ENCODE measurements around the gene CPSF3. TPM values are rescaled to one million over a fixed set of nuclear protein-coding genes. Genes with fewer than 3 reads are reported as not detected.

The CPSF3 gene
- total and polyA plus RNA-seq, 8 donors = 25.9 to 58.7 (median 46.7) TPM

DNA sequence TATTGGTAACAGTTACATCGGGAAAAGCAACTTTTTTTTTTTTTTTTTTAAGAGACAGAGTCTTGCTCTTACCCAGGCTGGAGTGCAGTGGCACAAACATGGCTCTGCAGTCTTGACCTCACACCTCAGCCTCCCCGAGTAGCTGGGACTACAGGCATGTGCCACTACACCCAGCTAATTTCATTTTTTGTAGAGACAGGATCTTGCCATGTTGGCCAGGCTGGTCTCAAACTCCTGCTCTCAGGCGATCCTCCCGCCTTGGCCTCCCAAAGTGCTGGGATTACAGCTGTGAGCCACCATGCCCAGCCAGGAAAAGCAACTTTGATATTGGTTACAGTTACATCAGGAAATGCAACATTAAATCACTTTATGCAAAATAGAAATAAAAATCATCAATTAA, 4.7 kb upstream of the CPSF3 start:
- TF ChIP-seq, protein P1, sequence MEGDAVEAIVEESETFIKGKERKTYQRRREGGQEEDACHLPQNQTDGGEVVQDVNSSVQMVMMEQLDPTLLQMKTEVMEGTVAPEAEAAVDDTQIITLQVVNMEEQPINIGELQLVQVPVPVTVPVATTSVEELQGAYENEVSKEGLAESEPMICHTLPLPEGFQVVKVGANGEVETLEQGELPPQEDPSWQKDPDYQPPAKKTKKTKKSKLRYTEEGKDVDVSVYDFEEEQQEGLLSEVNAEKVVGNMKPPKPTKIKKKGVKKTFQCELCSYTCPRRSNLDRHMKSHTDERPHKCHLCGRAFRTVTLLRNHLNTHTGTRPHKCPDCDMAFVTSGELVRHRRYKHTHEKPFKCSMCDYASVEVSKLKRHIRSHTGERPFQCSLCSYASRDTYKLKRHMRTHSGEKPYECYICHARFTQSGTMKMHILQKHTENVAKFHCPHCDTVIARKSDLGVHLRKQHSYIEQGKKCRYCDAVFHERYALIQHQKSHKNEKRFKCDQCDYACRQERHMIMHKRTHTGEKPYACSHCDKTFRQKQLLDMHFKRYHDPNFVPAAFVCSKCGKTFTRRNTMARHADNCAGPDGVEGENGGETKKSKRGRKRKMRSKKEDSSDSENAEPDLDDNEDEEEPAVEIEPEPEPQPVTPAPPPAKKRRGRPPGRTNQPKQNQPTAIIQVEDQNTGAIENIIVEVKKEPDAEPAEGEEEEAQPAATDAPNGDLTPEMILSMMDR (IDR thresholded peaks at IDR 0.05) = no peak

DNA sequence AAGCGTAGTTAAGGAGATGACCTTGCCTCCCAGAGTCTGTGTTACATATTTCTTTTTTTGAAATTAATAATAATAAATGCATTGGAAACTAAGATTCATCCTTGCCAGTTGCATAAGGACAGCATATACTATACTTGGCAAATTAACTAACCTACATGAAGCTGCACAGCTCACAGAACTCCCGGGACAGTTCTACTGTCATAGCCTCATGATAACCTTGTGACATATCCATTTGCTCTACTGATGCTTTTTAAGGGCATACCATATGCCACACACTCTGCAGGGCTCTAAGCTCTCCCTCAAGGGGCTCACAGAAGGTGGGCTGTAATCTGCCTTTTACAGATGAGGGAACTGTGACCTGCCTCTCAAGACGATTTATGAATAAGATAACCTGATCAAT, 3.9 kb upstream of the CPSF3 start:
- TF ChIP-seq, protein P1 (IDR thresholded peaks at IDR 0.05) = no peak
- peaks cover 10 to 20% of the 10 kb centered on the region in 2 donors for H3K4me1 ChIP-seq
- ATAC-seq = no peak
- no peak overlapping the region for H3K27ac ChIP-seq
- H3K27me3 ChIP-seq = no peaks in the 10 kb centered on the region
- no peaks in the 10 kb centered on the region for H3K9me3 ChIP-seq
- peaks cover 0 to 17% of the 10 kb centered on the region in 2 donors for H3K36me3 ChIP-seq
- no peak for DNase-seq
- H3K4me3 ChIP-seq = no peak overlapping the region
- intact Hi-C loops (cut with DNase I) = no loop called here

More for the DNA sequence above, 4.7 kb upstream of the CPSF3 start:
- H3K9me3 ChIP-seq = no peaks in the 10 kb centered on the region
- intact Hi-C loops (cut with DNase I) = no loop called here
- no peak overlapping the region for H3K4me3 ChIP-seq
- no peak for ATAC-seq
- no peak overlapping the region for H3K27ac ChIP-seq
- no peaks in the 10 kb centered on the region for H3K27me3 ChIP-seq
- peaks cover 0 to 24% of the 10 kb centered on the region in 2 donors for H3K36me3 ChIP-seq
- DNase-seq = no peak
- H3K4me1 ChIP-seq = peaks cover 5 to 15% of the 10 kb centered on the region in 2 donors

DNA sequence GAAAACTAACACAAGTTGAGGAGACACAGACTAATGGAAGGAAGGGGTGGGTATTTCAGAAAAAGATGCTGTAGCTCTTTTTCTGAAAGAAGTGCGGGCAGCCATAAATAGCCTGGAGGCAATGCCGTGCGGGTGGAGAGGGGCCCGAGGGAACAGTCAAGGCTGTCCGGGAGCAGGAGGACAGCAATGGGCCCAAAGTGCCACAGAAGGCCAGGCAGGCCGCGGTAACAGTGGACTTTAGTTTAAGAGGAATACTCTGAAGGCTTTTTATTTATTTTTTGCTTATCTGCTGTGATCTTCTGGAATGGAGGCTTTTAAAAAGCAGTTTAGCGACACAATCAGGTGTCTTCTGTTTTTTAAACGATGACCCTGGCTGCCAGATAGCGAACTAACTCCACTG, 3.0 kb upstream of the CPSF3 start:
- ATAC-seq (no peak), DNase-seq (no peak)
- Histone ChIP-seq H3K36me3 (peaks cover 0 to 15% of the 10 kb centered on the region in 2 donors), H3K27ac (no peak overlapping the region), H3K4me3 (no peak overlapping the region), H3K4me1 (peaks cover 12 to 26% of the 10 kb centered on the region in 2 donors), H3K9me3 (no peaks in the 10 kb centered on the region), H3K27me3 (no peaks in the 10 kb centered on the region)
- TF ChIP-seq, protein P1 (IDR thresholded peaks at IDR 0.05) = no peak
- intact Hi-C loops (cut with DNase I) = no loop called here

DNA sequence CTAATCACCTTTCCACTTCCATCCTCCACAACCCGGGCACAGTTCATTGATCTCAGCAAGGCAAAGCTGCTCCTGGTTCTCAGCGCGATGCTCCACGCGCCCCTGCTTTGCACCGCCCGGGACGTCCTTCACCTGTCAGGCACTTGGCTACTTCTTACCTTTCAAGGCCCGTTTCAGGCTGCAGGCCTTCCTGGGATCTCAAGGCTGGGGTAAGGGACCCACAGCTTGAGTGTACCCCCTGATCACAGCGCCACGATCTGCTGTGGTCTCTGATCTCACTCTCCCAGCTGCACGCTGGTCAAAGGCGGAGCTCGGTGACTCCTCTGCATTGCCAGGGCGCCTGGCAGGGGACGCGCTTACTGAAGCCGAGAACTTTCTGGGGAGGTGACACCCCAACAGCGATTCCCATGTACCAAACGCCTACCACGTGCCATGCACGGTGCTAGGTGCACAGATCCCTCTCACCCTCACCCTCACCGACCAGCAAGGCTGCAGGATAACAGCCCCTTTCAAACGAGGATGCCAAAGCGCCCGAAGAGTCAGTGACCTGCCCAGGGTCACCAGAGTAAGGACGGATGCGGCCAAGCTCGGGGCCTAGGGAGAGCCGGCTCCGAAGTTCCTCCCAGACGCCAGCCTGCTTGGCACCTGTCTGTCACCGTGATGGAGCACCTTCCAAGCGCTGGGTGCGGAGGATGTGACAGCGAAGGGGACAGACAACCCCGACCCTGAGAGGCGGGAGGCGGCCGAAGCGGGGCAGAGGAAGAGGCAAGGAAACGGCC, 944 bp upstream of the CPSF3 start:
- no peaks in the 10 kb centered on the region for H3K36me3 ChIP-seq
- TF ChIP-seq, protein P1 (IDR thresholded peaks at IDR 0.05) = no peak
- no peaks in the 10 kb centered on the region for H3K27me3 ChIP-seq
- H3K4me1 ChIP-seq = peaks cover 12 to 26% of the 10 kb centered on the region in 2 donors
- H3K4me3 ChIP-seq = peak overlapping the region; percentile 81 to 98
- no peaks in the 10 kb centered on the region for H3K9me3 ChIP-seq
- intact Hi-C loops (cut with DNase I) = no loop called here
- DNase-seq (peak in 3 of 4 donors; percentile 16 to 73 (median 17)), ATAC-seq (peak; percentile 51)
- H3K27ac ChIP-seq = peak overlapping the region; percentile 89 to 95

DNA sequence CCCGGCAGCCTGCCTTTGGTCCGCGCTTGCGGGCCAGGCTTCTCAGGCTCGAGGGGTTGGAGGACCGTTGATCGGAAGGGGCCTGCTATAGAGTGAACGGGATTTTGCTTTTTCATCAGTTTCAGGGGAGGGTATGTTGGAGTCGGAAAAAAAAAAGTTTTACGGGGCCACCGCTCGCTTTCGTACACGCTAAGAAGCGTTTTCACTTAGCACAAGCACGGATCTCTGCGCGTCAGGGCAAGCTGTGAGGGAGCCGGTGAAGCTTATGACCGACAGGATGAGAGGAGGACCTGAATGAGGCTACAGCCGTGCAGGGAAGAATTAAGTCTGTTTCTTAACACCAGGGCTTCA, 443 bp downstream of the CPSF3 start:
- Histone ChIP-seq H3K27ac (peak overlapping the region; percentile 89 to 95), H3K4me3 (peak overlapping the region; percentile 81 to 98), H3K4me1 (peaks cover 12 to 26% of the 10 kb centered on the region in 2 donors), H3K9me3 (no peaks in the 10 kb centered on the region), H3K27me3 (no peaks in the 10 kb centered on the region), H3K36me3 (peaks cover 0 to 2% of the 10 kb centered on the region in 2 donors)
- DNase-seq (no peak), ATAC-seq (peak; percentile 14)
- TF ChIP-seq, protein P1 (IDR thresholded peaks at IDR 0.05) = no peak
- intact Hi-C loops (cut with DNase I) = no loop called here
